Spleen (tissue), 11 donors: ENCODE measurements around the gene STK33. TPM values are rescaled to one million over a fixed set of nuclear protein-coding genes. Genes with fewer than 3 reads are reported as not detected.

Source experiments
- DNase-seq: peaks from one replicate; pipeline ENCODE4 v3.0.0-alpha.2; 2020
- H3K27ac ChIP-seq, 8 donors: fragments of 200-600 bp; sonication (generic) in 7 of 8; 1 replicate in 4 of 8; 2 replicates in 4 of 8; pipeline versions ENCODE4 v1.5.0 to v1.8.0; 2016 to 2021; ENCODE audit warnings: inconsistent platforms in 4 of 8, mild to moderate bottlenecking in 4 of 8, moderate library complexity in 1 of 8
- H3K27me3 ChIP-seq, 7 donors: fragments of 200-600 bp; sonication (generic) in 6 of 7; replicated peaks in 1 of 7; 1 replicate in 4 of 7; 2 replicates in 3 of 7; pipeline versions ENCODE4 v1.5.0 to v1.8.0; 2016 to 2021; ENCODE audit warnings: inconsistent platforms in 3 of 7, mild to moderate bottlenecking in 1 of 7
- H3K36me3 ChIP-seq, 6 donors: fragments of 200-600 bp; sonication (generic) in 5 of 6; 1 replicate in 4 of 6; 2 replicates in 2 of 6; pipeline versions ENCODE4 v1.5.0 to v1.8.0; 2016 to 2021; ENCODE audit warnings: inconsistent platforms in 2 of 6
- H3K4me1 ChIP-seq, 6 donors: fragments of 200-600 bp; sonication (generic) in 5 of 6; 1 replicate in 3 of 6; 2 replicates in 3 of 6; pipeline versions ENCODE4 v1.5.0 to v1.8.0; 2016 to 2021; ENCODE audit warnings: inconsistent platforms in 3 of 6
- H3K4me3 ChIP-seq, 8 donors: fragments of 200-600 bp; sonication (generic) in 7 of 8; 1 replicate in 4 of 8; 2 replicates in 4 of 8; pipeline versions ENCODE4 v1.5.0 to v1.8.0; 2016 to 2021; ENCODE audit warnings: inconsistent platforms in 4 of 8, mild to moderate bottlenecking in 4 of 8, moderate library complexity in 2 of 8
- H3K9me3 ChIP-seq, 8 donors: fragments of 200-600 bp; sonication (generic) in 7 of 8; 1 replicate in 4 of 8; 2 replicates in 4 of 8; pipeline versions ENCODE4 v1.5.0 to v1.8.0; 2016 to 2021; ENCODE audit warnings: inconsistent platforms in 4 of 8
- CTCF ChIP-seq, 11 experiments: fragments of 200-600 bp in 7 of 11; fragments of 450-650 bp in 4 of 11; sonication (generic) in 4 of 11; IDR thresholded peaks in 8 of 11; conservative IDR thresholded peaks in 3 of 11; 1 replicate in 7 of 11; 2 replicates in 4 of 11; pipeline versions ENCODE4 v1.4.0 to v1.8.0; 2016 to 2021; ENCODE audit warnings: antibody characterized with exemption in 11 of 11, inconsistent platforms in 4 of 11, mild to moderate bottlenecking in 1 of 11
- POLR2A ChIP-seq, 3 donors: fragments of 450-650 bp; IDR thresholded peaks; one replicate each; pipeline ENCODE4 v1.5.1; 2017; ENCODE audit warnings: antibody characterized with exemption in 3 of 3, mild to moderate bottlenecking in 1 of 3
- POLR2AphosphoS5 ChIP-seq, 3 donors: sonication (generic); formaldehyde crosslinking; IDR thresholded peaks; one replicate each; pipeline ENCODE4 v1.5.1; 2017; ENCODE audit warnings: antibody characterized with exemption in 3 of 3
- WGBS, 5 donors: extraction: QIAGEN DNeasy Blood & Tissue Kit in 3 of 5; methylation state at CpG; one replicate each; pipeline versions ENCODE4 v1.1.5 to v1.1.7; 2013 to 2018; 5-methylcytosine and 5-hydroxymethylcytosine counted together
- intact Hi-C: fragments of 100-400 bp; cut with DNase I; formaldehyde crosslinking; loops from one replicate; pipeline ENCODE4 v1.15.0; 2023; ENCODE audit warnings: low total_unique reads
- polyA plus RNA-seq, 3 donors: library from polyadenylated mRNA; stranded (reverse); fragments of 200-250 nt; gene quantifications; one replicate each; pipeline ENCODE4 v1.2.1, GENCODE V29; 2013
- total RNA-seq, 7 donors: library from RNA; depleted of rRNA in 3 of 7; stranded (reverse); fragments of >200 nt in 3 of 7; fragmentation: NEBNext Ultra II Directional in 4 of 7; extraction: Animal tissue kit (Norgen Biotek cat#: 25700) in 4 of 7; gene quantifications; one replicate each; pipeline versions ENCODE4 v1.1.0 to v1.2.1, GENCODE V29; 2016 to 2021
- donor health status: healthy with polysubstance abuse.
- donor health status: DM: no; HTN: no; CAD: no; lungs with moderate emphysema.
- donor health status: DM: no; HTN: no; CAD: no.
- donor health status: Bipolar disorder and iron deficiency.
- donor health status: healthy.
- donor health status: DM: no; HTN: no; CAD: no.
- donor health status: DM: yes; HTN: yes; CAD: no.

STK33 gene
- total and polyA plus RNA-seq, 10 donors: 1.6 to 8.1 (median 3.8) TPM

DNA sequence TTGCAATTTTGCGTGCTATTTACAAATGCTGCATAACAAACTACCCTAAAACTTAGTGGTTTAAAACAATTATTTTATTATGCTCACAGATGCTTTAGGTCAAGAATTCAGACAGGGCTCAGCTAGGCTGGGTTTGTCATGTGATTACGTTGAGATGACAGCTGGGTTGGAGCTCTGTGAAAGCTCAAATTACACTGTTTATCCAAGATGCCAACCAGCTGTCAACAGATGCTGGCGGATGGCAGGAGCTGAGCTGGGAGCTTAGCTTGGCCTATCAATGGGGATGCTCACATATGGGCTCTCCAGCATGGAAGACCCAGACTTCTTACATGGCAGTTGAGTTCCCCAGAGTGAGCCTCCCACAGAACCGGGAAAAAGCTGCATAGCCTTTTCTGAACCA is 62.7 kb downstream of the STK33 start:
- Histone ChIP-seq H3K4me3 (no peak overlapping the region), H3K27ac (peak overlapping the region in 5 of 8 donors; percentile 25 to 67 (median 50)), H3K4me1 (peaks cover 0 to 46% (median 21%) of the 10 kb centered on the region in 6 donors), H3K36me3 (no peaks in the 10 kb centered on the region), H3K9me3 (no peaks in the 10 kb centered on the region), H3K27me3 (no peaks in the 10 kb centered on the region)
- WGBS, 5 donors: 83 to 88% (median 86%) methylated on average over 4 of the region's 4 CpGs
- DNase-seq: no peak
- intact Hi-C loops: no loop called here
- TF ChIP-seq POLR2AphosphoS5 (IDR thresholded peaks at IDR 0.05): no peak
- no peak for TF ChIP-seq POLR2A (IDR thresholded peaks at IDR 0.05)
- TF ChIP-seq CTCF (IDR thresholded peaks at IDR 0.05 in 8 of 11, conservative IDR thresholded peaks at IDR 0.05 in 3 of 11): no peak

GRCh38 chr11:8527939-8528338 is 66.1 kb downstream of the STK33 start:
- 67 to 82% (median 73%) methylated on average over 3 of the region's 3 CpGs for WGBS, 5 donors
- peaks cover 0 to 35% (median 19%) of the 10 kb centered on the region in 6 donors for H3K4me1 ChIP-seq
- DNase-seq: no peak
- peaks cover 0 to 5% (median 0%) of the 10 kb centered on the region in 8 donors for H3K9me3 ChIP-seq
- no peaks in the 10 kb centered on the region for H3K27me3 ChIP-seq
- H3K36me3 ChIP-seq: no peaks in the 10 kb centered on the region
- no peak overlapping the region for H3K27ac ChIP-seq
- no peak overlapping the region for H3K4me3 ChIP-seq
- TF ChIP-seq POLR2AphosphoS5 (IDR thresholded peaks at IDR 0.05) (no peak), CTCF (IDR thresholded peaks at IDR 0.05 in 8 of 11, conservative IDR thresholded peaks at IDR 0.05 in 3 of 11) (no peak), POLR2A (IDR thresholded peaks at IDR 0.05) (no peak)
- intact Hi-C loops: no loop called here

DNA sequence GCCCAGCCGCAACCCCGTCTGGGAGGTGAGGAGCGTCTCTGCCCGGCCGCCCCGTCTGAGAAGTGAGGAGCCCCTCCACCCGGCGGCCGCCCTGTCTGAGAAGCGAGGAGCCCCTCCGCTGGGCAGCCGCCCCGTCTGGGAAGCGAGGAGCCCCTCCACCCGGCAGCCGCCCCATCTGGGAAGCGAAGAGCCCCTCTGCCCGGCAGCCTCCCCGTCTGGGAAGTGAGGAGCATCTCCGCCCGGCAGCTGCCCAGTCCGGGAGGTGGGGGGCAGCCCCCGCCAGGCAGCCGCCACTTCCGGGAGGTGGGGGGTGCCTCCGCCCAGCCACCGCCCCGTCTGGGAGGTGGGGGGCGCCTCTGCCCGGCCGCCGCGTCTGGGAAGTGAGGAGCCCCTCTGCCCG is 70.6 kb downstream of the STK33 start:
- 93 to 99% (median 98%) methylated on average over 25 to 34 of the region's 34 CpGs for WGBS, 5 donors
- no peak overlapping the region for H3K4me3 ChIP-seq
- H3K36me3 ChIP-seq: no peaks in the 10 kb centered on the region
- no peaks in the 10 kb centered on the region for H3K27me3 ChIP-seq
- H3K27ac ChIP-seq: no peak overlapping the region
- no peak for DNase-seq
- no peaks in the 10 kb centered on the region for H3K4me1 ChIP-seq
- TF ChIP-seq POLR2AphosphoS5 (IDR thresholded peaks at IDR 0.05) (no peak), CTCF (IDR thresholded peaks at IDR 0.05 in 8 of 11, conservative IDR thresholded peaks at IDR 0.05 in 3 of 11) (no peak), POLR2A (IDR thresholded peaks at IDR 0.05) (no peak)
- intact Hi-C loops: no loop called here
- peaks cover 0 to 15% (median 0%) of the 10 kb centered on the region in 8 donors for H3K9me3 ChIP-seq

DNA sequence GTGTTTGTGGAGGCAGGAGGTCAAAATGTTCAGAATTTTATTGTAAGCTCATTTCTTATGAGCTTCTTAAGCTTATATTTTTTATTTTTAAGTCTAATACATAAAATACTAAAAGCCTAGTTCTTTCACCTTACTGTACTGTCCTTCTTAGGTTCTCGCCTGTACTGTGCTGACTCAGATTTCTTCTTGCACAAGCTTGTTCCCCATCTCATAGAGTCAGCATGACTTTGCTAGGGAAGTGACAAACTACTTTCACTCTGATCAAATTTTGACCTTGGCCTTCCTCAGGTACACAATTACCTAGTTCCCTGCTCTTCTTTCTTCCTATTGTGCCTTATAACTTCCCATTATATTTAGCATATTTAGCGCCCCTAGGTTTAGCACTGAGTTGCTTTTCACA is 81.5 kb downstream of the STK33 start:
- intact Hi-C loops: no loop called here
- 63 to 92% (median 79%) methylated on average over 2 of the region's 2 CpGs for WGBS, 5 donors
- H3K36me3 ChIP-seq: no peaks in the 10 kb centered on the region
- H3K9me3 ChIP-seq: peaks cover 0 to 23% (median 0%) of the 10 kb centered on the region in 8 donors
- no peak for DNase-seq
- TF ChIP-seq CTCF (IDR thresholded peaks at IDR 0.05 in 8 of 11, conservative IDR thresholded peaks at IDR 0.05 in 3 of 11) (no peak), POLR2AphosphoS5 (IDR thresholded peaks at IDR 0.05) (peak in 1 of 3 donors; percentile 10)
- no peak overlapping the region for H3K4me3 ChIP-seq
- no peaks in the 10 kb centered on the region for H3K4me1 ChIP-seq
- H3K27me3 ChIP-seq: no peaks in the 10 kb centered on the region
- peak overlapping the region in 3 of 8 donors; percentile 41 to 55 (median 43) for H3K27ac ChIP-seq
